CD4-positive, alpha-beta T cell treated with Interleukin-21 for 1 hour (primary cell): ENCODE results near the gene BRD8.

ENCODE experiments used
- DNase-seq: peaks from one replicate; pipeline ENCODE4 v3.0.0-alpha.2; 2020

Gene BRD8

DNA sequence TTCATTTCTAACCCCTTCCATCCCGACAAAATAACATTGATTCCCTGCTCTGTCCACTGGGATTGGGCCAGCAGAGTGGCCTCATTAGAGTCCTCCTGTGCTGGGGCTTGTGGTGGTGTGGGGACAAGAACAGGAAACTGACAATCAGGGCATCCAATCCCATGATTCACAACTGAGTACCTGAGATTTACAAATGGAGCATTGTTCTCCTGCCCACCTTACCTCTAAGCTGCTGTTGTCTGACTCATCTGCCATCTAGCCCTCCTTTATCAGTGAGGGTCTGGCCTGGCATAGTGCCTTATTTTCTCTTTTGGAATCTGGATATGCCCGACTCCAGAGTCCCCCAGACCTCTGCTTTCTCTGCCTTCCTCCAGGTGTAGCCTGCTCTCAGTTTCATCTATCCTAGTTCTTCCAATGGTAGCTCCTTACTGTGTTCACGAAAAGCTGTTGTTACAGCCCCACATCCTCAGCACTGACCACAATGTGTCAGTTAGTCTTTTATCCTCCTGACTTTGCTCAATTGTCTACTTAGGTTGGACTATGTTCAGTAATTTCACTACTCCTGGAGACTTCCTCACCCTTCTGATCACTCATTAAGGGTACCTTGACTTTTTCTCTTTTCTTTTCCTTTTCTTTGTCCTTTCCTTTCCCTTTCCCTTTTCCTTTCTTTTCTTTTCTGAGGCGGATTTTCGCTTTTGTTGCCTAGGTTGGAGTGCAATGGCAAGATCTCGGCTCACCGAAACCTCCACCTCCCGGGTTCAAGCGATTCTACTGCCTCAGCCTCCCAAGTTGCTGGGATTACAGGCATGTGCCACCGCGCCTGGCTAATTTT is 81.2 kb downstream of the BRD8 start:
- no peak for DNase-seq

DNA sequence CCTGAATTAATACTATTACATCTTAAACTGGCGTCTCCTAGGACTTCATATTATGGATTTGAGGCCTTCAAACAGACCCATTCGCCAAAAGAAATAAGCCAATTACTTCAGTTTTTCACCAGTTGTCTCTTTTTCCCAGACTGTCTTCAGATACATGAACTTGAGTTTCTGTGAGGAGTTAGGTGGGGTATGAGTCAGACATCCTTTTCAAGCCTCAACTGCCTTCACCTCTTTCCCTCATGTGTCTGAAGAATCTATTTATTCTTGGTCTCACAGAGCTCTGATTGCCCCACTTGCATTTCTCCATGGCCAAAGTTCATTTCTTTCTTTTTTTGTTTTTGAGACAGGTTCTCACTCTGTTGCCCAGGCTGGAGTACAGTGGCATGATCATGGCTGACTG is 82.1 kb downstream of the BRD8 start:
- DNase-seq: no peak

GRCh38 chr5:138095100-138095907 is 83.1 kb downstream of the BRD8 start:
- DNase-seq: no peak

DNA sequence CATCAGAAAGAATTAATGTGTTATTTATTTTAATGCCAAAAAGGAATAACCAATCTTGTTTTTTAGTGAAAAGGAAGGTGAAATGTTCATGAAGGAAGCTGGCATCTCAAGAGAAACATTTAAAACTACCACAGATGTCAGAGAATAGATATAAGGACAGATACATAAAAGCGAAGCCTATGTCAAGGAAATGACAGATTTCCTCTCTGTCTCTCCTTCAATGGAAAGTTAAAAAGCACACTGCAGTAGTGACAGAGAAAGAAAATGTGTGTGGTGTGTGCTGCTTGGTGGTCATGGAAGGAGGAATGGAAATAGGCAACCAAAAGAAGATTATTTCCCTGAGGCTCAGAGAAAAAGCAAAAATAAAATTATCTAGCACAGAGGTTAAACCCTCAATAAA is 85.4 kb downstream of the BRD8 start:
- no peak for DNase-seq

DNA sequence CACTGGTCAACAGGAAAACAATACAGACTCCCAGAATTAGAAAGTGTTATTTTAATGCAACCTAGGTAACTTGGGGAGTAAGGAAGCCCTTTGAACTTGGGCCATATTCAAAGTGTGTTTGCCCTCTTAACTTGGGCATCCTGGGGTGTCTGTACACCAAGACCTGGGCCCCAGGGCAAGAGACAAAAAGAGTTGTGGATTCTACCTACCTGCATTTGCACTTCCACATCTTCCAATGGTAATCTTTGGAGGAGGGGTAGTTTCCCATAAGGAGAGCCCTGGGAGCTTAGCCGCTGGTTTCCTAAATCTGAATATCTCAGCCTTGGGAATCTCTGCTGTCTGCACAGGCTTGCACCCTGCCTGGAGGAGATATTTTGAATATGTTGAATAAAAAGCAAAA is 86.1 kb downstream of the BRD8 start:
- DNase-seq: no peak

DNA sequence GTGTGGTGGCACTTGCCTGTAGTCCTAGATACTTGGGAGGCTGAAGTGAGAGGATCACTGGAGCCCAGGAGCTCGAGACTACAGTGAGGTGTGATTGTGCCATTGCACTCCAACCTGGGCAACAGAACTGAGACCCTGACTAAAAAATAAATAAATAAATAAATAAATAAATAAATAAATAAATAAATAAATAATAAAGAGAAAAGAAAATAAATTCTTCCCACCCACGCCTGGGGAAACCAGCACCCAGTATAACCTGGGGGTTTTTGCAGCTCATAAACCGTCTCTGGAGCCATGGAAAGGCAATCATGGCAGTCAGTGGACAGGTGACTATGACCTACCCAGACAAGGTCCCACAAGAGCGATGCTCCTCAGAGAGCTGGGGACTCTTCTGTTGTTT is 86.7 kb downstream of the BRD8 start:
- no peak for DNase-seq
